ENCODE results near the gene COA6.
A peak's percentile ranks its signal among the peaks of the same experiment; 100 is the strongest.

The COA6 gene

GRCh38 chr1:234433563-234434285 lies 60.5 kb downstream of the COA6 start:
- no peak for TF ChIP-seq CTCF (IDR thresholded peaks at IDR 0.05; ENCODE audit: control extremely low read depth, extremely low read depth, low read depth, missing control alignments)
- peak; percentile 57 for DNase-seq (ENCODE audit: extremely low spot score)
- POLR2A ChIA-PET, result interaction anchor here (0.5 kb wide), 1 partner anchor 889 kb away, joined by 3 read pairs; no protein-coding TSS in a partner anchor
- CTCF ChIA-PET, result interaction anchor here (1.2 kb wide), 1 partner anchor 27 kb away, joined by 3 read pairs; no protein-coding TSS in a partner anchor
